NCI-H146 (cell line): ENCODE measurements around the gene SETDB2.
"Not testable (repeated sequence)": the region's sequence is repeated elsewhere in the genome, so short reads cannot be mapped to it uniquely, and the experiment has no call there.

Experiments used
- DNase-seq: peaks from one replicate; lab custom pipeline; 2025; lab: John Stamatoyannopoulos, UW

Gene SETDB2

GRCh38 chr13:49464621-49465325 is 20.7 kb downstream of the SETDB2 start:
- DNase-seq = no peak

- no peak for DNase-seq
These were observed 22.3 kb downstream of the SETDB2 start for GRCh38 chr13:49466292-49466838.

- DNase-seq = no peak
These were observed 28.1 kb downstream of the SETDB2 start for GRCh38 chr13:49472186-49472585.

GRCh38 chr13:49476529-49476928 is 32.5 kb downstream of the SETDB2 start:
- no peak for DNase-seq

GRCh38 chr13:49481788-49482187 is 37.7 kb downstream of the SETDB2 start:
- DNase-seq = no peak

- DNase-seq = no peak
These were observed 44.5 kb downstream of the SETDB2 start for GRCh38 chr13:49488563-49488962.

- no peak for DNase-seq
These were observed 50.6 kb downstream of the SETDB2 start for GRCh38 chr13:49494645-49495044.

GRCh38 chr13:49495783-49496762 is 52.0 kb downstream of the SETDB2 start, which contains the start of gene PHF11:
TSS of gene PHF11 (plus strand) at chr13:49495953. CDS start at chr13:49496002, 49 bp downstream.
- peak; percentile 79 for DNase-seq

GRCh38 chr13:49496837-49497236 is 52.8 kb downstream of the SETDB2 start:
- not testable (repeated sequence) for DNase-seq

GRCh38 chr13:49497272-49497671 is 53.2 kb downstream of the SETDB2 start:
- DNase-seq = no peak

- DNase-seq = no peak
These were observed 54.1 kb downstream of the SETDB2 start for GRCh38 chr13:49498206-49498605.

- no peak for DNase-seq
These were observed 56.0 kb downstream of the SETDB2 start for GRCh38 chr13:49499889-49500660.

GRCh38 chr13:49502954-49503353 is 58.9 kb downstream of the SETDB2 start:
- no peak for DNase-seq

GRCh38 chr13:49503951-49504350 is 59.9 kb downstream of the SETDB2 start:
- no peak for DNase-seq

GRCh38 chr13:49512578-49512977 is 68.5 kb downstream of the SETDB2 start:
- no peak for DNase-seq

GRCh38 chr13:49516467-49516866 is 72.4 kb downstream of the SETDB2 start:
- DNase-seq = no peak

- no peak for DNase-seq
These were observed 73.4 kb downstream of the SETDB2 start for GRCh38 chr13:49517461-49517860.

- DNase-seq = no peak
These were observed 77.2 kb downstream of the SETDB2 start for GRCh38 chr13:49521224-49521623.

- DNase-seq = no peak
These were observed 80.8 kb downstream of the SETDB2 start for GRCh38 chr13:49524740-49525501.

- DNase-seq = no peak
These were observed 83.0 kb downstream of the SETDB2 start for GRCh38 chr13:49527123-49527522.

GRCh38 chr13:49528161-49528560 is 84.1 kb downstream of the SETDB2 start:
- no peak for DNase-seq
